BJ (cell line): Measurements from ENCODE around the gene SAMD11. TPM values are rescaled to one million over a fixed set of nuclear protein-coding genes. Genes with fewer than 3 reads are reported as not detected.
A peak's percentile ranks its signal among the peaks of the same experiment; 100 is the strongest.
"Not testable (repeated sequence)": the region's sequence is repeated elsewhere in the genome, so short reads cannot be mapped to it uniquely, and the experiment has no call there.

Source experiments
- CTCF ChIA-PET: fragments of 350-600 bp; formaldehyde crosslinking; extraction: SDS; loops from one replicate; lab custom pipeline; 2021; ENCODE audit warnings: antibody characterized with exemption, inconsistent platforms; lab: Yijun Ruan, JAX
- POLR2A ChIA-PET: fragments of 300-600 bp; sonication (Branson Sonifier 250); formaldehyde crosslinking; extraction: SDS; loops from one replicate; lab custom pipeline; 2021; ENCODE audit warnings: antibody characterized with exemption; lab: Charles Lee
- DNase-seq: peaks from one replicate; pipeline ENCODE4 v3.0.0-alpha.2; 2011; ENCODE audit warnings: low read depth
- H3K27me3 ChIP-seq: 2 replicates; pipeline ENCODE4 v1.6.0; 2011; ENCODE audit warnings: low read length; ENCODE audit not compliant: control insufficient read depth, insufficient read depth
- H3K36me3 ChIP-seq: 2 replicates; pipeline ENCODE4 v1.5.1; 2011; ENCODE audit warnings: low read length; ENCODE audit not compliant: control insufficient read depth, insufficient read depth
- H3K4me3 ChIP-seq: 2 replicates; pipeline ENCODE4 v1.5.1; 2011; ENCODE audit warnings: low read depth, mild to moderate bottlenecking, control low read depth, low read length
- CTCF ChIP-seq: IDR thresholded peaks from 2 replicates; pipeline ENCODE4 v1.5.1; 2011; ENCODE audit warnings: low read depth, mild to moderate bottlenecking, control low read depth, inconsistent platforms, low read length, moderate library complexity; ENCODE audit not compliant: insufficient read depth
- polyA minus RNA-seq: library from RNA; depleted of rRNA, polyadenylated mRNA; stranded (reverse); fragments of >200 nt; gene quantifications from 2 replicates; pipeline ENCODE4 v1.2.3, GENCODE V29; 2011; rRNA and poly(A)+ RNA removed
- polyA plus RNA-seq: library from polyadenylated mRNA; depleted of rRNA; stranded (reverse); fragments of >200 nt; gene quantifications from 2 replicates; pipeline ENCODE4 v1.2.3, GENCODE V29; 2011; rRNA removed

Gene SAMD11, protein sequence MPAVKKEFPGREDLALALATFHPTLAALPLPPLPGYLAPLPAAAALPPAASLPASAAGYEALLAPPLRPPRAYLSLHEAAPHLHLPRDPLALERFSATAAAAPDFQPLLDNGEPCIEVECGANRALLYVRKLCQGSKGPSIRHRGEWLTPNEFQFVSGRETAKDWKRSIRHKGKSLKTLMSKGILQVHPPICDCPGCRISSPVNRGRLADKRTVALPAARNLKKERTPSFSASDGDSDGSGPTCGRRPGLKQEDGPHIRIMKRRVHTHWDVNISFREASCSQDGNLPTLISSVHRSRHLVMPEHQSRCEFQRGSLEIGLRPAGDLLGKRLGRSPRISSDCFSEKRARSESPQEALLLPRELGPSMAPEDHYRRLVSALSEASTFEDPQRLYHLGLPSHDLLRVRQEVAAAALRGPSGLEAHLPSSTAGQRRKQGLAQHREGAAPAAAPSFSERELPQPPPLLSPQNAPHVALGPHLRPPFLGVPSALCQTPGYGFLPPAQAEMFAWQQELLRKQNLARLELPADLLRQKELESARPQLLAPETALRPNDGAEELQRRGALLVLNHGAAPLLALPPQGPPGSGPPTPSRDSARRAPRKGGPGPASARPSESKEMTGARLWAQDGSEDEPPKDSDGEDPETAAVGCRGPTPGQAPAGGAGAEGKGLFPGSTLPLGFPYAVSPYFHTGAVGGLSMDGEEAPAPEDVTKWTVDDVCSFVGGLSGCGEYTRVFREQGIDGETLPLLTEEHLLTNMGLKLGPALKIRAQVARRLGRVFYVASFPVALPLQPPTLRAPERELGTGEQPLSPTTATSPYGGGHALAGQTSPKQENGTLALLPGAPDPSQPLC
- 6.3 and 10.0 TPM in 2 replicates for polyA plus RNA-seq
- polyA minus RNA-seq: 6.5 and 11.6 TPM in 2 replicates

- ChIA-PET CTCF (interaction anchor here (0.8 to 1.1 kb wide), 3 partner anchors 18 to 53 kb away, joined by 3 read pairs; partner anchors contain the start of gene NOC2L), POLR2A (no interaction called here)
- no peak for TF ChIP-seq CTCF
- DNase-seq: no peak
- Histone ChIP-seq H3K27me3 (no peaks in the 10 kb centered on the region), H3K36me3 (no peaks in the 10 kb centered on the region; the same call in 1 of the 2 replicates), H3K4me3 (peak within 1 kb of the TSS; percentile 61)
These were observed at the start of gene SAMD11 for GRCh38 chr1:923131-923990. Gene SAMD11 (plus strand): TSS chr1:923923. CDS start chr1:924432, 509 bp downstream.

- CTCF ChIA-PET: interaction anchor here (1.0 kb wide), 1 partner anchor 28 kb away, joined by 3 read pairs; no protein-coding TSS in a partner anchor
- DNase-seq, POLR2A ChIA-PET, H3K27me3 ChIP-seq, H3K36me3 ChIP-seq, H3K4me3 ChIP-seq: not testable (repeated sequence)
These were observed 47.1 kb upstream of the SAMD11 start for GRCh38 chr1:876428-877208.

DNA sequence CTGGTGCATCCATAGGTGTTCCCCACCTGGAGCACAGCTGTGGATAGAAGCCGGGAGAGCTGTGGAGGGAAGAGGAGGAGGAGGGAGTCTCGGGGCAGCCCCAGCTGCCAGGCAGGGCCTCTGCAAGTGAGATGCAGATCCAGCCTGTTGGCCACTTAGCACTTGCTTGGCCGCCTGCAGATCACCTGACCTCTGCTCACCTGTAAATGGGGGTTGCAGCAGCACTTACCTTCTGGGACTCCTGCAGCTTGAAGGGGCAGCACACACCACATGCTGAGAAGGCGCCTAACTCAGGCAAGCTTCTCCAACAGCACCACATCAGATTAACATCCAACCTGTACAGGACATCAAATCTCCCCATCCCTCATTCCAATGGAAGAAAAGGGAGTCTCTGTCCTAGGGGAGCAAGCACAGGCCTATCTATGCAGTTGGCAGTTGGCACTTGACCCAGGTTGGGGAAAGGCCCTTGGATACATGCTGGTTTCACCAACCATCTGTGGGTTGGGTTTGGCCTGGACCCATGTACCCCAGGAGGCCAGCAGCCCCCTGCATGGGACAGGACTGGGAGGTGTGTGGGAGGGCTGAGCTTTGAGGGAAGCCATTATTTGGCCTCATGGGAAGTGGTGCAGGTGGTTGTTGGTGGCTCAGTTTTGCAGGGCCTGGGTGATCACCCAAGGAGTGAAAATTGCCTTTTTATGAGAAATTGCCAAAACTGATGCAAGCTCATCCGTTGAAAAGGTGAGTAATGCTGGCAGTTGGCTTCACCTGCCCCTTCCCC lies 46.3 kb upstream of the SAMD11 start:
- DNase-seq, H3K4me3 ChIP-seq, H3K36me3 ChIP-seq, H3K27me3 ChIP-seq: not testable (repeated sequence)
- POLR2A ChIA-PET: interaction anchor here (0.6 kb wide), 1 partner anchor 37 kb away, joined by 4 read pairs; no protein-coding TSS in a partner anchor
- CTCF ChIA-PET: interaction anchor here (1.0 kb wide), 1 partner anchor 27 kb away, joined by 3 read pairs; no protein-coding TSS in a partner anchor

DNA sequence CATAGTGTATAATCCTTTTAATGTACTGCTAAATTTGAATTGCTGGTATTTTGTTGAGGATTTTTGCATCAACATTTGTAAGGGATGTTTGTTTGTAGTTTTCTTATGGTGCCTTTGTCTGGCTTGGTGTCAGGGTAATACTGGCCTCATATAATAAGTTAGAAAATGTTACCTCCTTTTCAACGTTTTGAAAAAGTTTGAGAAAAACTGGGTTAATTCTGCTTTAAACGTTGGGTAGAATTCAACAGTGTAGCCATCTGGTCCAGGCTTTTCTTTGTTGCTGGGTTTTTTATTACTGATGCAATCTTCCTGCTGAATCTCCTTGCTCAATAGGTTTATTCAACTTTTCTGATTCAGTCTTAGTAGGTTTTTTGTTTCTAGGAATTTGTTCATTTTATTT lies 43.2 kb upstream of the SAMD11 start:
- H3K4me3 ChIP-seq, DNase-seq, POLR2A ChIA-PET, H3K27me3 ChIP-seq, H3K36me3 ChIP-seq: not testable (repeated sequence)
- CTCF ChIA-PET: interaction anchor here (2.0 kb wide), 1 partner anchor 11 kb away, joined by 4 read pairs; no protein-coding TSS in a partner anchor

- CTCF ChIA-PET: interaction anchor here (2.0 kb wide), 1 partner anchor 11 kb away, joined by 4 read pairs; no protein-coding TSS in a partner anchor
- DNase-seq, H3K4me3 ChIP-seq, H3K36me3 ChIP-seq, POLR2A ChIA-PET, H3K27me3 ChIP-seq: not testable (repeated sequence)
These were observed 42.8 kb upstream of the SAMD11 start for GRCh38 chr1:880915-881314.

- POLR2A ChIA-PET: no interaction called here
- no peak overlapping the region for H3K4me3 ChIP-seq
- CTCF ChIA-PET: interaction anchor here (1.5 kb wide), 1 partner anchor 17 kb away, joined by 5 read pairs; no protein-coding TSS in a partner anchor
- no peak for DNase-seq
- H3K36me3 ChIP-seq: no peaks in the 10 kb centered on the region
- TF ChIP-seq CTCF: no peak
- peaks cover 9% of the 10 kb centered on the region for H3K27me3 ChIP-seq
These were observed 37.4 kb upstream of the SAMD11 start for GRCh38 chr1:886311-886710.
